HG03378 (cell line): ENCODE data around the gene DCAF11.

Experiments
- ATAC-seq: cut with Tn5 transposase; IDR thresholded peaks from one replicate; pipeline ENCODE4 v1.9.1; 2021; ENCODE audit warnings: mild to moderate bottlenecking, moderate library complexity; ENCODE audit not compliant: unreplicated experiment

The DCAF11 gene

DNA sequence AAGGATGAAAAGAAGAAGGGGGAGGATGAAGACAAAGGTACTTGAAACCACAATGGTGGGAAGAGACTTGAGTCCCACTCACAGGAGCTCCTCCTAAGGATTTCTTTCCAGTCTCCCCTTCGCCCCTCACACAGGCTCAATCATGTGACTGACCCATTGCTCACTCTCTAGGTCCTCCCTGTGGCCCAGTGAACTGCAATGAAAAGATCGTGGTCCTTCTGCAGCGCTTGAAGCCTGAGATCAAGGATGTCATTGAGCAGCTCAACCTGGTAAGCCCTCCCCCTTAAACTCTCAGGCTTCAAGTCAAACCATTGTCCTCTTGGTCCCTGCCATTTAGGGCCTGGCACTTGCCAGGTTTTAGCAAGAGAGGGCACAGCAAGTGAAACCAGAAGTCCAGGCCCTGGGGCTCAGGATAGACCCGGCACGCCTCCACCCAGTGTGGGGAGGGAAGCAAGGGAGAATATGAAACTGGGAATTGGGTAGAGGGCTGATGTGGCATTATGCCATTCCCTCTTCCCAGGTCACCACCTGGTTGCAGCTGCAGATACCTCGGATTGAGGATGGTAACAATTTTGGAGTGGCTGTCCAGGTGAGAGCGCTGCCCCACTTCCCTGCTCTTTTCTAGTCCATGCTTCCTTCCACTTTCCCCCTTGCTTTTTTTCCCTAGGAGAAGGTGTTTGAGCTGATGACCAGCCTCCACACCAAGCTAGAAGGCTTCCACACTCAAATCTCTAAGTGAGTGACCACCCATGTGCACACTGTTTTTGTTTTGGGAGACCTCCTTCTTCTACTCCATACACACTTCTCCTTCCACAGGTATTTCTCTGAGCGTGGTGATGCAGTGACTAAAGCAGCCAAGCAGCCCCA lies 23.2 kb downstream of the DCAF11 start:
- ATAC-seq, result no peak

GRCh38 chr14:24138396-24139271 lies 24.1 kb downstream of the DCAF11 start:
- ATAC-seq, result no peak

GRCh38 chr14:24139272-24139934 lies 24.8 kb downstream of the DCAF11 start:
- ATAC-seq, result no peak

- ATAC-seq, result peak; percentile 78
These were observed 26.7 kb downstream of the DCAF11 start, which contains the start of gene EMC9 for GRCh38 chr14:24141097-24141880. TSS of gene EMC9 (minus strand) at chr14:24141591. CDS start at chr14:24141304, 287 bp downstream.

DNA sequence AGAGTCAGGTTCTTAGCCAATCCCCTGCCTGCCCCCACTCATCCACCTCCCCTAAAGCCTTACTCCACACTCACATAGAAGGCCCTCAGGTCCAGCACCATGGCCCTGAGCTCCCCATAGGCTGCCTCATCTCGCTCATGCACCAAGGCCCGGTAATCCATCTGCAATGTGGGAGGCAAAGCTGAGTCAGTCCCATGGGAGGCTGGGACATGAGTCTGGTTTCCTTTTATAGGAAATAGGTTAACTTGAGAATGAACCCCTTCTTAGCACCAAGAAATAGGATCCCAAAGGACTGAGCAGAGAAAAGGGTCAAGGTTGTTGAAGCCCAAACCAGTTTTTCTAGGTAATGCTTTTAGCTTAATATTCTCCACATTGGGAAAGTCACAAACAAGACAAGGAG lies 28.9 kb downstream of the DCAF11 start:
- ATAC-seq, result no peak

GRCh38 chr14:24144451-24144850 lies 29.9 kb downstream of the DCAF11 start:
- no peak for ATAC-seq

DNA sequence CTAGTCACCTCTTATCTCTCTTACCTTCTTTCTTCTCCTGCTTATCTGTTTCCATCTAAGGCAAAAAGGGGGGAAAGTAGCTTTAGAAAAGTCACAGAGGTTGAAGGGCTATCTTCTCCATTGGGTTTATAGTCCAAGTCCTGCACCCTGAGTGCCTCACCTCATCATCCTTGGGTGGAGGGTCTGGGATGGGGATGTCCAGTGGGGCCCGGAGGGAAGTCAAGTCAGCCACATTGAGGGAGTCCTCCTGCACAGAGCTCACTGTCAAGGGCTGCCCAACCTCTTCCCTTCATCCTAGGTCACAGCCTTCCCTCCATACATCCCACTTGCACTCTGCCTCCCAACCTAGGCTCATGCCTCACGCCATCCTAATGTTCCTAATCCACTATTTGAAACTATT lies 30.6 kb downstream of the DCAF11 start:
- ATAC-seq, result no peak

- no peak for ATAC-seq
These were observed 31.3 kb downstream of the DCAF11 start for GRCh38 chr14:24145690-24146452.

- ATAC-seq, result peak; percentile 54
These were observed 31.9 kb downstream of the DCAF11 start, which contains the start of gene PSME2 for GRCh38 chr14:24146453-24146977. TSS of gene PSME2 (minus strand) at chr14:24146610. CDS start at chr14:24146581, 29 bp downstream.

GRCh38 chr14:24146978-24147760 lies 32.6 kb downstream of the DCAF11 start, which contains the start of gene RNF31:
TSS of gene RNF31 (plus strand) at chr14:24147498. CDS start at chr14:24147699, 201 bp downstream.
- ATAC-seq, result peak; percentile 79

DNA sequence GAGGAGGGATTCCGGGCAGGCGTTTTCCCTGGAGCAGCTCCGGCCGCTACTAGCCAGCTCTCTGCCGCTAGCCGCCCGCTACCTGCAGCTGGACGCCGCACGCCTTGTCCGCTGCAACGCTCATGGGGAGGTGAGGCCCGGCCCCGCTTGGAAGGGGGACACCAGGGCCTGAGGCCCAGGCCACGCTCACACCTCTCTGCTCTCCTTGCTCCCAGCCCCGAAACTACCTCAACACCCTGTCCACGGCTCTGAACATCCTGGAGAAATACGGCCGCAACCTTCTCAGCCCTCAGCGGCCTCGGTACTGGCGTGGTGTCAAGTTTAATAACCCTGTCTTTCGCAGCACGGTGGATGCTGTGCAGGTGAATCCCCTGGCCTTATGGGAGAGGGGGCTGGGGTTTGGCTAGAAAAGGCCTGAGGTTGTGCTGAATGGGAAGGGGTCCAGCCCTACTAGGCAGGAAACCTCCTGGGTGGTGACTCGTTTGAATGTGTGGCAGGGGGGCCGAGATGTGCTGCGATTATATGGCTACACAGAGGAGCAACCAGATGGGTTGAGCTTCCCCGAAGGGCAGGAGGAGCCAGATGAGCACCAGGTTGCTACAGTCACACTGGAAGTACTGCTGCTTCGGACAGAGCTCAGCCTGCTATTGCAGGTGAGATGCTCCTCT lies 33.3 kb downstream of the DCAF11 start:
- ATAC-seq, result no peak

DNA sequence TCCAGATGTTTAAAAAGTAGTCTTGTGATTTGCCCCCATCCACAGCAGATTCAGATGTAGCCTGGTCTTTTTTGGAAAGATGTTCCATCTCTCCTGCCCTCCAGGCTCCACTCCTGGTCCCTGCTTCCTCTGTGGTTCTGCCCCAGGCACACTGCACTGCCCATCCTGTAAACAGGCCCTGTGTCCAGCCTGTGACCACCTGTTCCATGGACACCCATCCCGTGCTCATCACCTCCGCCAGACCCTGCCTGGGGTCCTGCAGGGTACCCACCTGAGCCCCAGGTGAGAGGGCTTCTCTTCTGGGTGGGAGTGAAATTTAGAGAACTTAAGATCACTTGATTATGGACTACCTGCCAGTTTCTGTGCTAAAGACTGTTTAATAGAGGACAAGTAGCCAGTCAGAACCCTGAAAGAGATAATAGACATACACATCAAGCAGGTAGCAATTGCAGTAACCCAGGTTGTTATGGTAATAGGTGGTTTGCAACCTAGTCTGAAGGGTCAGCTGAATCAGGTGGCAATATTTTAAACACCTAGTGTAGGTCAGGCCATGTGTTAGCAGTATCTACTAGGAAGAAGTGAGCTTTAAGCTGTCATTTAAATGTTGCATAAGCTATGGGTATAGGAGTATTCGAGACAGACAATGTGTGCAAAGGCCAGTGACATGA lies 34.9 kb downstream of the DCAF11 start:
- no peak for ATAC-seq

DNA sequence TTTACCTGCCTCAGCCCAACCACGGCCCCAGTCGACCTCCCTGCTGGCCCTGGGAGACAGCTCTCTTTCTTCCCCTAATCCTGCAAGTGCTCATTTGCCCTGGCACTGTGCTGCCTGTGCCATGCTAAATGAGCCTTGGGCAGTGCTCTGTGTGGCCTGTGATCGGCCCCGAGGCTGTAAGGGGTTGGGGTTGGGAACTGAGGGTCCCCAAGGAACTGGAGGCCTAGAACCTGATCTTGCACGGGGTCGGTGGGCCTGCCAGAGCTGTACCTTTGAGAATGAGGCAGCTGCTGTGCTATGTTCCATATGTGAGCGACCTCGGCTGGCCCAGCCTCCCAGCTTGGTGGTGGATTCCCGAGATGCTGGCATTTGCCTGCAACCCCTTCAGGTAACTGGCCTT lies 35.5 kb downstream of the DCAF11 start:
- ATAC-seq, result no peak

- no peak for ATAC-seq
These were observed 36.0 kb downstream of the DCAF11 start for GRCh38 chr14:24150567-24150966.

- ATAC-seq, result no peak
These were observed 36.4 kb downstream of the DCAF11 start for GRCh38 chr14:24150993-24151392.

DNA sequence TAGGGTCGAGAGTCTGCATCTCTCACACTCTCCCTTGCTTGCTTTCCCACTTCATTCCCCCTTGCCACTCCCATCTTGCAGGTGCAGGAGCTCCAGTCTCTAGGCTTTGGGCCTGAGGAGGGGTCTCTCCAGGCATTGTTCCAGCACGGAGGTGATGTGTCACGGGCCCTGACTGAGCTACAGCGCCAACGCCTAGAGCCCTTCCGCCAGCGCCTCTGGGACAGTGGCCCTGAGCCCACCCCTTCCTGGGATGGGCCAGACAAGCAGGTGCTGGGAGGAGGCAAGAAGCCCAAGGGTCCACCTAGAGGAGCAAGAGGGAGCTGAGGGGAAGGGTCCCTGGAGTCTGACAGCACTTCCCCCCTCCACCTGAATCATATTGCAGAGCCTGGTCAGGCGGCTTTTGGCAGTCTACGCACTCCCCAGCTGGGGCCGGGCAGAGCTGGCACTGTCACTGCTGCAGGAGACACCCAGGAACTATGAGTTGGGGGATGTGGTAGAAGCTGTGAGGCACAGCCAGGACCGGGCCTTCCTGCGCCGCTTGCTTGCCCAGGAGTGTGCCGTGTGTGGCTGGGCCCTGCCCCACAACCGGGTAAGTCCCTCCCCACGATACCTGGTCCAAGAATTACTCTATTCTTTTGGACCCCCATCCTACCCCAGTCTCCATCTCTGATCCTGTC lies 37.0 kb downstream of the DCAF11 start:
- no peak for ATAC-seq

DNA sequence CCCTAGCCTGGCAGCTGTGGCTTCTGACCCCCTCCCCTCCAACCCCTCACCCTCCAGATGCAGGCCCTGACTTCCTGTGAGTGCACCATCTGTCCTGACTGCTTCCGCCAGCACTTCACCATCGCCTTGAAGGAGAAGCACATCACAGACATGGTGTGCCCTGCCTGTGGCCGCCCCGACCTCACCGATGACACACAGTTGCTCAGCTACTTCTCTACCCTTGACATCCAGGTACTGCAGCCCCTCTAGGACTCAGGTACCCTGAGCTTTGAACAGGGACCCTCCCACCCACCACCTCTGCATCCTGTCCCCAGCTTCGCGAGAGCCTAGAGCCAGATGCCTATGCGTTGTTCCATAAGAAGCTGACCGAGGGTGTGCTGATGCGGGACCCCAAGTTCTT lies 40.5 kb downstream of the DCAF11 start:
- no peak for ATAC-seq
